Measurements from ENCODE around the gene SV2B. TPM values are rescaled to one million over a fixed set of nuclear protein-coding genes. Genes with fewer than 3 reads are reported as not detected.

Gene SV2B
- total and polyA plus RNA-seq, 2 donors (not counting 1 experiment from before 2014, with no cell fraction given), result not detected

DNA sequence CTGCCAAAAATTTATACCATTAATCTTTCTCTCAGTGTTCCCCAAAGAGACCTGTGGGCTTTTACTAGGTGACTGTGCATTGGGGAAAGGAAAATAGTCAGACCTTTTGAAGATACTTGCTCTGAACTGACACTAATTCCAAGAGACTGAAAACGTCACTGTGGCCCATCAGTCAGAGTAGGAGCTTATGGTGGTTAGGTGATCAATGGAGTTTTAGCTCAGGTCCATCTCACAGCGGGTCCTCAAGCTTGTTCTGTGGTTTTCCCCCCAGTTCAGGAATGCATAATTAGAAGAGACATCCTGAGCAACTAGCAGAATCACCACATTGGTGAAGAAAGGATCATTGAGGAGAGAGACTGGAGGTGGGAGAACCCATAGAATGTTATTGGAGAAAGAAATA lies 134.7 kb downstream of the SV2B start:
- peaks cover 0 to 11% (median 4%) of the 10 kb centered on the region in 4 experiments for H3K27me3 ChIP-seq (replicated peaks in 1 of 4; ENCODE audit: control extremely low read depth in 1 of 4, control insufficient read depth in 3 of 4, insufficient read depth in 4 of 4, low read length in 3 of 4)
- no peak for TF ChIP-seq EZH2 (IDR thresholded peaks at IDR 0.05; ENCODE audit: borderline replicate concordance, insufficient read depth, low read depth, low read length, poor library complexity, severe bottlenecking)
- TF ChIP-seq, protein P1, sequence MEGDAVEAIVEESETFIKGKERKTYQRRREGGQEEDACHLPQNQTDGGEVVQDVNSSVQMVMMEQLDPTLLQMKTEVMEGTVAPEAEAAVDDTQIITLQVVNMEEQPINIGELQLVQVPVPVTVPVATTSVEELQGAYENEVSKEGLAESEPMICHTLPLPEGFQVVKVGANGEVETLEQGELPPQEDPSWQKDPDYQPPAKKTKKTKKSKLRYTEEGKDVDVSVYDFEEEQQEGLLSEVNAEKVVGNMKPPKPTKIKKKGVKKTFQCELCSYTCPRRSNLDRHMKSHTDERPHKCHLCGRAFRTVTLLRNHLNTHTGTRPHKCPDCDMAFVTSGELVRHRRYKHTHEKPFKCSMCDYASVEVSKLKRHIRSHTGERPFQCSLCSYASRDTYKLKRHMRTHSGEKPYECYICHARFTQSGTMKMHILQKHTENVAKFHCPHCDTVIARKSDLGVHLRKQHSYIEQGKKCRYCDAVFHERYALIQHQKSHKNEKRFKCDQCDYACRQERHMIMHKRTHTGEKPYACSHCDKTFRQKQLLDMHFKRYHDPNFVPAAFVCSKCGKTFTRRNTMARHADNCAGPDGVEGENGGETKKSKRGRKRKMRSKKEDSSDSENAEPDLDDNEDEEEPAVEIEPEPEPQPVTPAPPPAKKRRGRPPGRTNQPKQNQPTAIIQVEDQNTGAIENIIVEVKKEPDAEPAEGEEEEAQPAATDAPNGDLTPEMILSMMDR (IDR thresholded peaks at IDR 0.05), result no peak
- ATAC-seq (ENCODE audit: low read depth), result no peak
- POLR2A ChIA-PET, result no interaction called here
- H3K79me2 ChIP-seq (ENCODE audit: control insufficient read depth, insufficient read depth, low read length), result no peaks in the 10 kb centered on the region
- no peak overlapping the region for H3K4me3 Mint-ChIP-seq
- no peak overlapping the region for H3K4me3 ChIP-seq (ENCODE audit: control extremely low read depth in 1 of 5, extremely low read depth in 1 of 5, insufficient read depth in 1 of 5, low read depth in 2 of 5, low read length in 4 of 5)
- no peak overlapping the region for H2AFZ ChIP-seq (ENCODE audit: insufficient read depth, low read depth, low read length, poor library complexity, severe bottlenecking)
- H3K4me1 Mint-ChIP-seq, result no peaks in the 10 kb centered on the region
- H3K27ac ChIP-seq (ENCODE audit: low read length in 2 of 2), result no peak overlapping the region
- no peak overlapping the region for H3K9ac ChIP-seq (ENCODE audit: low read length)
- H3K4me2 ChIP-seq (replicated peaks; ENCODE audit: low read depth, low read length, poor library complexity, severe bottlenecking), result no peak overlapping the region
- H3K4me1 ChIP-seq (ENCODE audit: control insufficient read depth in 2 of 2, insufficient read depth in 2 of 2, low read length in 2 of 2), result no peaks in the 10 kb centered on the region
- H3K27ac Mint-ChIP-seq, result no peak overlapping the region
- no peak for DNase-seq
- WGBS (ENCODE audit: insufficient coverage), result 86% methylated on average over 1 of the region's 2 CpGs
- no peaks in the 10 kb centered on the region for H3K9me3 Mint-ChIP-seq (ENCODE audit: insufficient read depth)
- no peaks in the 10 kb centered on the region for H3K36me3 ChIP-seq (replicated peaks in 1 of 2; ENCODE audit: control extremely low read depth in 1 of 2, control insufficient read depth in 1 of 2, extremely low read depth in 1 of 2, insufficient read depth in 2 of 2, low read length in 1 of 2)
- CTCF ChIA-PET, result no interaction called here
- intact Hi-C loops (cut with micrococcal nuclease), result no loop called here
- peaks cover 43% of the 10 kb centered on the region for H3K27me3 Mint-ChIP-seq
- H4K20me1 ChIP-seq (ENCODE audit: control insufficient read depth, insufficient read depth, low read length, poor library complexity, severe bottlenecking), result no peaks in the 10 kb centered on the region
- H3K9me3 ChIP-seq (ENCODE audit: control extremely low read depth in 1 of 3, control insufficient read depth in 2 of 3, insufficient read depth in 1 of 3, low read length in 2 of 3), result peaks cover 0 to 3% (median 0%) of the 10 kb centered on the region in 3 donors

DNA sequence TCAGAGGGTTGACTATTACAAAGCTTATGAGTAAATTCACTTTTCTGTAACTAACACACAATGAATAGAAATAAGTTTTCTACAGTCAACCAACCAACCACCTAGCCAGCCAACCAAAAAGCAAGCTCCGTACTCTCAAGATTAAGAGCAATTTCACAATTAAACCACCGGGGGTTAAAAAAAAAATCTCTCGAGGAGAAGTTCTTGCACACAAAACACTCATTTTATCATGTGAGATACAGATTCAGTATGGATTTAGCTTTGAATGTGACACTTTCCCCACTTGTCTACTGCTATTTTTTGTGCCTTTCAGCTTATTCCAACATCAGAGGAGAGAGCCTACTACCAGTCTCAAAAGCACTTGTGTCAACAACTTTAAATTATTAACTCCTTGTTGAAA lies 135.3 kb downstream of the SV2B start:
- no peaks in the 10 kb centered on the region for H3K36me3 ChIP-seq (replicated peaks in 1 of 2; ENCODE audit: control extremely low read depth in 1 of 2, control insufficient read depth in 1 of 2, extremely low read depth in 1 of 2, insufficient read depth in 2 of 2, low read length in 1 of 2)
- Mint-ChIP-seq H3K27ac (no peak overlapping the region), H3K27me3 (peaks cover 44% of the 10 kb centered on the region), H3K4me3 (no peak overlapping the region), H3K4me1 (no peaks in the 10 kb centered on the region), H3K9me3 (ENCODE audit: insufficient read depth) (no peaks in the 10 kb centered on the region)
- H4K20me1 ChIP-seq (ENCODE audit: control insufficient read depth, insufficient read depth, low read length, poor library complexity, severe bottlenecking), result no peaks in the 10 kb centered on the region
- WGBS (ENCODE audit: insufficient coverage), result no CpG with 5 or more reads among the region's 3 CpGs
- intact Hi-C loops (cut with micrococcal nuclease), result no loop called here
- TF ChIP-seq EZH2 (IDR thresholded peaks at IDR 0.05; ENCODE audit: borderline replicate concordance, insufficient read depth, low read depth, low read length, poor library complexity, severe bottlenecking), result no peak
- TF ChIP-seq, protein P1 (IDR thresholded peaks at IDR 0.05), result no peak
- ChIA-PET POLR2A (no interaction called here), CTCF (interaction anchor here (0.8 to 1.4 kb wide), 2 partner anchors 10 to 12 kb away, joined by 3 to 5 read pairs; no protein-coding TSS in a partner anchor)
- DNase-seq, result no peak
- peaks cover 0 to 11% (median 4%) of the 10 kb centered on the region in 4 experiments for H3K27me3 ChIP-seq (replicated peaks in 1 of 4; ENCODE audit: control extremely low read depth in 1 of 4, control insufficient read depth in 3 of 4, insufficient read depth in 4 of 4, low read length in 3 of 4)
- no peak for ATAC-seq (ENCODE audit: low read depth)
- no peak overlapping the region for H2AFZ ChIP-seq (ENCODE audit: insufficient read depth, low read depth, low read length, poor library complexity, severe bottlenecking)
- H3K9me3 ChIP-seq (ENCODE audit: control extremely low read depth in 1 of 3, control insufficient read depth in 2 of 3, insufficient read depth in 1 of 3, low read length in 2 of 3), result peaks cover 0 to 3% (median 0%) of the 10 kb centered on the region in 3 donors
- H3K79me2 ChIP-seq (ENCODE audit: control insufficient read depth, insufficient read depth, low read length), result no peaks in the 10 kb centered on the region
- H3K27ac ChIP-seq (ENCODE audit: low read length in 2 of 2), result no peak overlapping the region
- no peaks in the 10 kb centered on the region for H3K4me1 ChIP-seq (ENCODE audit: control insufficient read depth in 2 of 2, insufficient read depth in 2 of 2, low read length in 2 of 2)
- no peak overlapping the region for H3K9ac ChIP-seq (ENCODE audit: low read length)
- no peak overlapping the region for H3K4me3 ChIP-seq (ENCODE audit: control extremely low read depth in 1 of 5, extremely low read depth in 1 of 5, insufficient read depth in 1 of 5, low read depth in 2 of 5, low read length in 4 of 5)
- H3K4me2 ChIP-seq (replicated peaks; ENCODE audit: low read depth, low read length, poor library complexity, severe bottlenecking), result no peak overlapping the region

Measured in B cell (primary cell).